AG04450 (cell line): ENCODE measurements around the gene SELENOS. TPM values are rescaled to one million over a fixed set of nuclear protein-coding genes. Genes with fewer than 3 reads are reported as not detected.

Experiments
- CTCF ChIA-PET: fragments of 300-600, 350-600 bp; formaldehyde crosslinking; extraction: SDS; loops from one replicate; lab custom pipeline; 2022; ENCODE audit warnings: antibody characterized with exemption, inconsistent platforms; lab: Charles Lee
- POLR2A ChIA-PET: fragments of 350-600 bp; formaldehyde crosslinking; extraction: SDS; loops from one replicate; lab custom pipeline; 2021; ENCODE audit warnings: antibody characterized with exemption, inconsistent platforms; lab: Yijun Ruan, JAX
- DNase-seq: peaks from one replicate; pipeline ENCODE4 v3.0.0-alpha.2; 2011; ENCODE audit warnings: low read depth, low spot score
- H3K27ac ChIP-seq: one replicate; pipeline ENCODE4 v1.5.1; 2012; ENCODE audit warnings: low read depth, low read length, control low read depth
- H3K27me3 ChIP-seq: one replicate; pipeline ENCODE4 v1.6.0; 2012; ENCODE audit warnings: low read length; ENCODE audit not compliant: control insufficient read depth, insufficient read depth
- H3K4me3 ChIP-seq: 2 replicates; pipeline ENCODE4 v1.5.1; 2011; ENCODE audit warnings: mild to moderate bottlenecking, low read depth, low read length, control low read depth
- H3K9me3 ChIP-seq: 2 replicates; pipeline ENCODE4 v1.5.1; 2012; ENCODE audit warnings: low read length; ENCODE audit not compliant: control insufficient read depth, insufficient read depth
- polyA plus RNA-seq: library from polyadenylated mRNA; depleted of rRNA; stranded (reverse); fragments of >200 nt; gene quantifications from 2 replicates; pipeline ENCODE4 v1.2.3, GENCODE V29; 2011
- TF ChIP-seq, protein P1 (sequence below): IDR thresholded peaks from 2 replicates; pipeline ENCODE4 v1.5.1; 2011; ENCODE audit warnings: low read depth, low read length, control low read depth, inconsistent platforms

Gene SELENOS
- polyA plus RNA-seq, 1 experiment: 100 TPM

DNA sequence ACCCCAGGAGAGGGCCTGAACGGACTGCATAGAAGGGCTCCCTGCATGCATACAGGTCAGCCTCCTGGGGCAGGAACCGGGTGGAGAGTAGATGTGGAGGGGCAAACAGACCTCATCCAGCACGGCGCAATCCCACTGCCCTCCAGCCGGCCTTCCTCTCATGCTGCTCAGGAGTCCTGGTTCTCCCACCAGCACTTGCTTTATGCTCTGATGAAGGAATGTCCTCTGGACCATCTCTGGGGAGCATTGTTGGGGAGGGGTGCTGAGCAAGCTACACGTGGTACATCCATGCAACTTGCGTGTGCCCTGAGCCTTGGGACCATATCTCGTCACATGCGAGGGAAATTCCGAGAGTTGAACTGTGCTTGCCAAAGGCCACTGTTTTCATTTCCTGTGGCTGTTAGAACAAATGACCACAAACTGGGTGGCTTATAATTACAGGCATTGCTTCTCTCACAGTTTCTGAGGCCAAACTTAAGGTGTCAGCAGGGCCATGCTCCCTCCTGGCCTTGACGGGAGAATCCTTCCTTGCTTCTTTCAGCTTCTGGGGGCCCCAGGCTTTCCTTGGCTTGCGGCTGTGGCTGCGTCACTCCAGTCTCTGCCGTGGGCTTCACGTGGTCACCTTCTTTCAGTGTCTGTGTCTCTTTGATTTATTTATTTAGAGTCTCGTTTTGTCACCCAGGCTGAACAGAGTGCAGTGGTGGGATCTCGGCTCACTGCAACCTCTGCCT is 12.2 kb downstream of the SELENOS start:
- DNase-seq: no peak
- Histone ChIP-seq H3K4me3 (no peak overlapping the region), H3K27ac (peak overlapping the region; percentile 11), H3K9me3 (no peaks in the 10 kb centered on the region; the same call in 1 of the 2 replicates), H3K27me3 (no peaks in the 10 kb centered on the region)
- ChIA-PET POLR2A (no interaction called here), CTCF (interaction anchor here (0.6 to 3.9 kb wide), 2 partner anchors 40 to 256 kb away, joined by 3 to 21 read pairs; no protein-coding TSS in a partner anchor)
- TF ChIP-seq, protein P1, sequence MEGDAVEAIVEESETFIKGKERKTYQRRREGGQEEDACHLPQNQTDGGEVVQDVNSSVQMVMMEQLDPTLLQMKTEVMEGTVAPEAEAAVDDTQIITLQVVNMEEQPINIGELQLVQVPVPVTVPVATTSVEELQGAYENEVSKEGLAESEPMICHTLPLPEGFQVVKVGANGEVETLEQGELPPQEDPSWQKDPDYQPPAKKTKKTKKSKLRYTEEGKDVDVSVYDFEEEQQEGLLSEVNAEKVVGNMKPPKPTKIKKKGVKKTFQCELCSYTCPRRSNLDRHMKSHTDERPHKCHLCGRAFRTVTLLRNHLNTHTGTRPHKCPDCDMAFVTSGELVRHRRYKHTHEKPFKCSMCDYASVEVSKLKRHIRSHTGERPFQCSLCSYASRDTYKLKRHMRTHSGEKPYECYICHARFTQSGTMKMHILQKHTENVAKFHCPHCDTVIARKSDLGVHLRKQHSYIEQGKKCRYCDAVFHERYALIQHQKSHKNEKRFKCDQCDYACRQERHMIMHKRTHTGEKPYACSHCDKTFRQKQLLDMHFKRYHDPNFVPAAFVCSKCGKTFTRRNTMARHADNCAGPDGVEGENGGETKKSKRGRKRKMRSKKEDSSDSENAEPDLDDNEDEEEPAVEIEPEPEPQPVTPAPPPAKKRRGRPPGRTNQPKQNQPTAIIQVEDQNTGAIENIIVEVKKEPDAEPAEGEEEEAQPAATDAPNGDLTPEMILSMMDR: no peak

DNA sequence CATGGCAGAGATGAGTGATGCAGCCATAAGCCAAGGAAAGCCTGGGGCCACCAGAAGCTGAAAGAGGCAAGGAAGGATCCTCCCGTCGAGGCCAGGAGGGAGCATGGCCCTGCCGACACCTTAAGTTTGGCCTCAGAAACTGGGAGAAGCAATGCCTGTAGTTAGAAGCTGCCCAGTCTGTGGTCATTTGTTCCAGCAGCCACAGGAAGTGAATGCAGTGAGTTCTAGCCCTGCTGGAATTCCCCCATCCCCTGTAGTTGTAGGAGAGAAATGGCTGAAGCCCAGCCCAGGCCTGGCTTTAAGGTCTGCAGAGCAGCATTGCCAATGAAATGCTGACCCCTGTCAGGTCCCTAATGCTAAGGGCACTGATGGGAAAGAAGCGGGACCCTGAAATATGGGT is 13.3 kb downstream of the SELENOS start:
- H3K27me3 ChIP-seq: no peaks in the 10 kb centered on the region
- CTCF ChIA-PET: interaction anchor here (5.2 kb wide), 1 partner anchor 256 kb away, joined by 40 read pairs; no protein-coding TSS in a partner anchor
- no peak overlapping the region for H3K27ac ChIP-seq
- no peaks in the 10 kb centered on the region; the same call in 1 of the 2 replicates for H3K9me3 ChIP-seq
- POLR2A ChIA-PET: no interaction called here
- TF ChIP-seq, protein P1: no peak
- no peak overlapping the region for H3K4me3 ChIP-seq
- DNase-seq: no peak

DNA sequence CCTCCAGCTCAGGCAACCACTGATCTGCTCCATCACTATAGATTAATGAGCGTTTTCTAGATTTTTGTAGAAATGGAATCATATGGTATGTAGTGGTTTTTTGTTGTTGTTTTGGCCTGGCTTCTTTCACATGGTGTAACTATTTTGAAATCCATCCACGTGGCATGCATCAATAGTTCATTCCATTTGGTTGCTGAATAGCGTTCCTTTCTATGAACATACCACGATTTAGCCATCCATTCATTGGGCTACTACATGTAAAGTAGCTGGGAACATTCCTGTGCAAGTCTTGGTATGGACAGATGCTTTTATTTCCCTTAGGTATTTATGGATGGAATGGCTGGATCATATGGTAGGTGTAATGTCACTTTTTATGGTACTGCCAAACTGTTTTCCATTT is 14.7 kb downstream of the SELENOS start:
- ChIA-PET CTCF (interaction anchor here (0.6 to 5.2 kb wide), 5 partner anchors 7 to 255 kb away, joined by 3 to 40 read pairs (median 7); no protein-coding TSS in a partner anchor), POLR2A (no interaction called here)
- TF ChIP-seq, protein P1: no peak
- no peak overlapping the region for H3K27ac ChIP-seq
- no peak for DNase-seq
- H3K9me3 ChIP-seq: no peaks in the 10 kb centered on the region; the same call in 1 of the 2 replicates
- no peaks in the 10 kb centered on the region for H3K27me3 ChIP-seq
- H3K4me3 ChIP-seq: no peak overlapping the region

DNA sequence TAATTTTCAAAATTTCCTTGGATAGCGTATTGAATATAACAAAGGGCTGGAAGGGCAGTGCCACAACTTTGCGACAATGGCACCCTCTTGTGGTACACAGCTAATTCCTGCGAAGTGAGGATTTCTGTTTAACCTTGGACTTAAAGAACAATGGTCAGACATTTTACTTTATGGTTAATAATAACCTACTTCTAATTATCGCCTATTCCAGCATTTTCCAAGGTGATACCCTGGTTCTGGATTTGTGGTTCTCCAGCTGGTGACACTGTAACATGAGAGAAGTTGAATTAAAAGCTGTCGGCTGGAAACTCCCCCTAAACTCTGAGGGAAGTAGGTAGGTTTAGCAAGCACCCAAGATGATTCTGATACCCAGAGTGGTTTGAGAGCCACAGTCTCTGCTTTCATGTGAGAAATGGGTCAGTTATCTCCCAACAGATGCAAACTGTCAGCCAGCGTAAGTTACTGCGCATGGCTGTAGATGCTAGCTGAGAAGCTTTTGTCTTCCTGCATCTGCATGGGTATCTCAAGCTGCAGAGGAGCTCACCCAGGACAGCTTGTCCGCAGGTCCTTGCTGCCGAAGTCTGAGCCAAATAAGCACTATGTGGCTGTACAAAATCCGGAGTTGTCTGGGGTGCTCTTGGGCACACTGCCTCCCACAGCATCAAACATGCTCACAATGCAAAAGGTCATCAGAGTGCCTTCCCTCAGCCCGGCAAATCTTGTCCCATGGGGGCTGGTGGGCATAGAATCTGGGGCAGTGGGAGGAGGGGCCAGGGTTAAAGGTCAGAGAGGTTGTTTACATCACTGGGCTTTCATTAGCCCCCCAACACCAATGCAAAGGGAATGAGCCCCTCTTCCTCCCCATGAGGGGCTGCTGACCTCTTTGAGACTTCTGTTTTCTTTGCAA is 18.8 kb downstream of the SELENOS start:
- CTCF ChIA-PET: interaction anchor here (0.5 to 2.4 kb wide), 30 partner anchors 9 to 640 kb away, joined by 3 to 49 read pairs (median 5); no protein-coding TSS in a partner anchor
- no peak overlapping the region for H3K4me3 ChIP-seq
- POLR2A ChIA-PET: interaction anchor here (0.5 kb wide), 1 partner anchor 137 kb away, joined by 5 read pairs; no protein-coding TSS in a partner anchor
- no peaks in the 10 kb centered on the region for H3K9me3 ChIP-seq
- TF ChIP-seq, protein P1: peak; percentile 78
- no peak for DNase-seq
- no peak overlapping the region for H3K27ac ChIP-seq
- no peaks in the 10 kb centered on the region for H3K27me3 ChIP-seq
